ENCODE measurements around the gene GPRASP1. TPM values are rescaled to one million over a fixed set of nuclear protein-coding genes. Genes with fewer than 3 reads are reported as not detected.

Gene GPRASP1
- total and polyA plus RNA-seq, 4 donors: 0.51 to 3.8 (median 1.9) TPM

- Histone ChIP-seq H3K27ac (ENCODE audit: low read depth in 1 of 2, low read length in 2 of 2) (no peak overlapping the region), H3K9ac (ENCODE audit: low read depth in 1 of 2, low read length in 2 of 2) (no peak overlapping the region), H3K4me3 (ENCODE audit: low read depth in 1 of 3, low read length in 3 of 3) (no peak overlapping the region), H3K4me1 (ENCODE audit: control insufficient read depth in 4 of 4, insufficient read depth in 4 of 4, low read length in 3 of 4) (no peaks in the 10 kb centered on the region), H3K36me3 (ENCODE audit: control insufficient read depth in 4 of 4, insufficient read depth in 3 of 4, low read depth in 1 of 4, low read length in 3 of 4) (peaks cover 0 to 2% (median 0%) of the 10 kb centered on the region in 4 donors), H3K27me3 (ENCODE audit: control insufficient read depth in 4 of 4, insufficient read depth in 4 of 4, low read length in 3 of 4) (no peaks in the 10 kb centered on the region), H3K9me3 (ENCODE audit: control insufficient read depth in 4 of 4, low read length in 3 of 4) (peaks cover 0 to 16% (median 5%) of the 10 kb centered on the region in 4 donors)
- TF ChIP-seq NR2F2 (IDR thresholded peaks at IDR 0.05) (no peak), SP1 (IDR thresholded peaks at IDR 0.05) (no peak), RAD21 (IDR thresholded peaks at IDR 0.05) (no peak), JUND (IDR thresholded peaks at IDR 0.05) (no peak), ATF3 (IDR thresholded peaks at IDR 0.05) (no peak), FOXA2 (IDR thresholded peaks at IDR 0.05) (no peak), HNF4G (IDR thresholded peaks at IDR 0.05) (no peak), MAX (IDR thresholded peaks at IDR 0.05) (no peak), YY1 (IDR thresholded peaks at IDR 0.05) (no peak), EGR1 (IDR thresholded peaks at IDR 0.05; ENCODE audit: low read depth in 2 of 2) (no peak), RXRA (IDR thresholded peaks at IDR 0.05) (no peak)
- DNase-seq (ENCODE audit: low spot score): no peak
- WGBS: 95% methylated on average over 6 of the region's 6 CpGs
Measured at GRCh38 chrX:102624105-102624504, 27.2 kb upstream of the GPRASP1 start.

- peaks cover 0 to 5% (median 0%) of the 10 kb centered on the region in 4 donors for H3K9me3 ChIP-seq (ENCODE audit: control insufficient read depth in 4 of 4, low read length in 3 of 4)
- WGBS: 85% methylated on average over 1 of the region's 1 CpG
- H3K27ac ChIP-seq (ENCODE audit: low read depth in 1 of 2, low read length in 2 of 2): no peak overlapping the region
- H3K9ac ChIP-seq (ENCODE audit: low read depth in 1 of 2, low read length in 2 of 2): no peak overlapping the region
- H3K4me3 ChIP-seq (ENCODE audit: low read depth in 1 of 3, low read length in 3 of 3): no peak overlapping the region
- no peak for DNase-seq (ENCODE audit: low spot score)
- TF ChIP-seq CTCF (IDR thresholded peaks at IDR 0.05; ENCODE audit: low read depth, low read length, missing input control) (no peak), RAD21 (IDR thresholded peaks at IDR 0.05) (no peak), RXRA (IDR thresholded peaks at IDR 0.05) (no peak), JUND (IDR thresholded peaks at IDR 0.05) (no peak), HNF4G (IDR thresholded peaks at IDR 0.05) (no peak), SP1 (IDR thresholded peaks at IDR 0.05) (no peak), YY1 (IDR thresholded peaks at IDR 0.05) (no peak), TAF1 (conservative IDR thresholded peaks at IDR 0.05) (no peak), GABPA (IDR thresholded peaks at IDR 0.05 in 1 of 2, conservative IDR thresholded peaks at IDR 0.05 in 1 of 2) (no peak), NR2F2 (IDR thresholded peaks at IDR 0.05) (no peak), HNF4A (conservative IDR thresholded peaks at IDR 0.05) (no peak), REST (IDR thresholded peaks at IDR 0.05) (no peak), EGR1 (IDR thresholded peaks at IDR 0.05; ENCODE audit: low read depth in 2 of 2) (no peak), ZBTB33 (IDR thresholded peaks at IDR 0.05) (no peak)
- no peaks in the 10 kb centered on the region for H3K4me1 ChIP-seq (ENCODE audit: control insufficient read depth in 4 of 4, insufficient read depth in 4 of 4, low read length in 3 of 4)
- no peaks in the 10 kb centered on the region for H3K27me3 ChIP-seq (ENCODE audit: control insufficient read depth in 4 of 4, insufficient read depth in 4 of 4, low read length in 3 of 4)
- H3K36me3 ChIP-seq (ENCODE audit: control insufficient read depth in 4 of 4, insufficient read depth in 3 of 4, low read depth in 1 of 4, low read length in 3 of 4): no peaks in the 10 kb centered on the region
Measured at GRCh38 chrX:102627640-102628039, 23.6 kb upstream of the GPRASP1 start.

Data from liver (tissue), 9 donors.